AML-193 (cell line): Measurements from ENCODE around the gene MCC.

ENCODE experiments used
- DNase-seq, 2 experiments: peaks; one replicate each; lab custom pipeline; 2025; lab: John Stamatoyannopoulos, UW

MCC gene

DNA sequence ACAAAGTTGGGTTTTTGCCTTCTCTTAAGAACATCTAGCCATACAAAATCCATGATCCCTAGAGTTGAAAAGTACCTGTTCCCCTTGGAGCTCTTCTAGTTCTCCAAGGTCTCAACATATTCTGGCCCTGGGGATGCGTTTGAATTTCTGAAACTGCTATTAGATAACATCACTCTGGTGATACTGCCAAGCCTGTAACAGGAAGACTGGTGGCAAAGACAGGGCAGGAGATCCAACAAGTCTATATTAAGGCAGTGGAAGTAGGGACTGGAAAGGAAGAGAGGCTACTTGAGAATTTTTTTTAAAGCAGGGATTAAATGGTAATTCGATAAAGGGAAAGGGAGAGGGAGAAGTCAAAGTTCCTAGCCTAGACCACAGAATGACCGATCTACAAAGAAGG is 264.9 kb downstream of the MCC start:
- DNase-seq = no peak

DNA sequence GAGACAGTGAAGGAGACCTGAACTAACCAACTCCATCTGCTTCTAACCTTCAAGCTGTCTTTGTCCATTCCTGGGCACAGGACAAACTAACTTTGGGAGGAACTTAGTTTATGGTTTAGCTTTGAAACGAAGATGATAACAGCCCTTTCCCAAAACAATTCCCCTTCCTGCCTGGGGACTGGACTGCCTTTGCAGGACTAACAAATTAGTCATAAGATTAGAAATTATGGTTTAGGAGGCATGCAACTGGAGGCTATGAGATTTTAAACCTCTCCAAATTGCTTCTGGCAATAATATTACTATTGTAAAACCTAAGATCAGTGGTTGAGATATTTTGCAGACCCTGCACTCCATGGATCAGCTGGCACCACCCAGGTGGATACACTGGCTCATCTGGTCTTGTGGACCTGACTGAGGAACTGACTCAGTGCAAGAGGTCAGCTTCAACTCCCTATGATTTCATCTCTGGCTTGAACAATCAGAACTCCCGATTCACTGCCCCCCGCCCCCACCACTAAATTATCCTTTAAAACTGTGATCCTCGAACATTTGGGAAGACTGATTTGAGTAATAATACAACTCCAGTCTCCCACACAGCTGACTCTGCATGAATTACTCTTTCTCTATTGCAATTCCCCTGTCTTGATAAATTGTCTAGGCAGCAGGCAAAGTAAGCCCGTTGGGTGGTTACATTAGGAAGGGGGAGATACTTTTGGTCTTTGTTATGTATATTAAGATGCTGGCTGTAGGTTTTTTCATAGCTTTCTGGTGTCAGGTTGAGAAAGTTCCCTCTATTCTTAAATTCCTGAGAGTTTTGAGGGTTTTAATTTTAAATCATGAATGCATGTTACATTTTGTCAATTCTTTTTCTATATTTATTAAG is 266.7 kb downstream of the MCC start:
- DNase-seq = no peak

DNA sequence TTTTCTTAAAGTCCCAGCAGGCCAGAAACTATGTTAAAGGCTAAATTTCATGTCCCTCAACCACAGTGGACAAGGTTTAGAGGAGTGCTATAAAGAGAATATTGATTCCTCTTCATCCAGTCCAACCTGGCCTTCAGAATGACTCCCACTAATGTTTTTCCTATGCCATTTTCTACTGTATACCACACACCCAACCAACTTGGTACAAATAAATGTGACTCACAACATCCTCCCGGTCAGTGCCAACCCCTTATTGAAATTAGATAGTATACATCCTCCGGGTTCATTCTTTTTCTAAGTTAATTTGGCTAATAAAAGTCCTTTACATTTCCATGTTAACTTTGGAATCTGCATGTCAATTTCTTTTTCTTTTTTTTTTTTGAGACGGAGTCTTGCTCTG is 268.6 kb downstream of the MCC start:
- no peak for DNase-seq

DNA sequence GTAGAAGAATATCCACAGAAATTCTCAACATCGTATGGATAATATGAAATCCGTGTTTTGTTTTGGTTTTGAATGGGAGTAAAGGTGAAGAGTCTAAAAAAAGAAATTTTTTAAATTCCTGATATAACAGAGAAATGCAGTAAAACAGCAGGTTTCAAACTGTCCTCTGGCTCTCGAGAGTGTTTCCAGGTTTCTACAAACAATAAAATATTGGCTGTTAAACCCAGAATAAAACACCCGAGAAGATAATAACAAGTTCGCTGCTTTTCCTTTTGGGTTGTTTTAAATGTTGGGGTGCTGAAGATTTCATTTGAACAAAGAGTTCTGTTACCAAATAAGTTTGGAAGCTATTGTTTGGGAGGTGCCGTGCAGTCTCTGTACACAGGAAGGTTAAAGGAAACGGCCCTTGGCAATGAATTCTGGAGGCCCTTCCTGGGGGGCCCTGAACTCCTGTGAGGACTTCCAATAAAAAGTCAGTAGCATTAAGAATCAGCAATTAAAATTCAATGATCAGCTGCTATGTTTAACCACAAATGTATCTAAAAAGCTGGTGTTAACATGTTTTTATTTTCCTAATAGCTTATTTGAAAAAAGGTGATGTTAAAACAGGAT is 269.2 kb downstream of the MCC start:
- no peak for DNase-seq

DNA sequence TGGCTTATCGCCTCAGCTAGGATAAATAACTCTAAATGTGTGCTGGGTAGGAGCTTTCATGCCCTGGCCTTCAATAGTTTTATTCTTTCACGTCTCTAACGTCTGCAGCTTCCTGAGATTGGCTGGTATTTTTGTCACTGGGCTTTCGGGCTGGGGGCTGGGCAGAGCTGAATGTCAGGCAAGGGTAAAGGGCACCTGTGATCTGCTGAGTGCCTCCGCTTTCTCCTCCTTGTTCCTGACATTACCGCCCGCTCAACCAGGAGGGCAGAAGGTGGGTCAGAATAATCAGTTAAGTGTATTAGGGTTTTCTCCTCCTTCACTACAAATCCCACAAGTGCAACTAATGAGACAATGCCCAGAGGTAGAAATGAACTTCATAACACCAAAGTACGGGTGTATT is 270.1 kb downstream of the MCC start:
- no peak for DNase-seq

DNA sequence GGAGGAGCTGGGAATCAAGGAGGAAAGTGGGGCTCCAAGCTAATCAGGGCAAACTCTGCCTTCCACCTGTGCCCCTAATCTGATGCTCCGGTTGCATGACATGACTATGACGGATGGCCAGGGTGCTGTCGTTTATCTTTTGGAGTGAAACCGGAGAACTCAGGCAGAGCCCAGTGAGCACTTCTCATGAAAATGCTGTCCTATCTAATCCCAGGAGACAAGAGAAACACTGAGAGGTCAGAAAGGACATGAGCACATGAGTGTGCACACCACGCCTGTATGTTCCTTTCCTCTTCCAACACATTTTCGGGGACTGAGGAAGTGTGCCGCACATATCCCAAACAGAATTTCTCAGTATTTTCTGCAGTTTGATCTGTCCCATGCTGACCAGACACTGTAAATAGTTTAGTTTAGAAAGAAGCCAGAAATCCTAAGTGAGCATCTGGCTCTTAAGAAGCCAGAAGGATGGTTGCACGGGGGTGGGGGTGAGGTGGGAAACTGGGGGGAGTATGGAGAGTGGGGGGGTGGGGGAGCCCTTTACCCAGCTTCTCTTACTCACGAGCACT is 270.6 kb downstream of the MCC start:
- no peak for DNase-seq

DNA sequence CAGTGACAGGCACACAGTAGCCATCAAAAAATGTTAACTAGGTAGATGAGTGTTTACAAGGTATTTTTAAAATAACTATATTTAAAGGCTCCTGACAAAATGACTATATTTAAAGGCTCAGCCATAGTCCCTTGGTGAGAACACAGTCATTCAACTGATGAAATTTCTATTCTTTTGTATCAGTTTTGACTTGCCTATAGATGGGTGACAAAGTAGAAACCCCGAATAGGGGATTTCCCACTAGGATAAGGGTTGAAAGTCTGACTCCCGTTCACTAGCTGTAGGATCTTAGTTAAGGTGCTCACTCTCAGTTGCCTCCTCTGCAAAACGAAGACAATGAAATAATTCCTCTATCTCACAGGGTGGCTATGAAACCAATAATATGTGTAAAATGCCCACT is 271.7 kb downstream of the MCC start:
- no peak for DNase-seq

DNA sequence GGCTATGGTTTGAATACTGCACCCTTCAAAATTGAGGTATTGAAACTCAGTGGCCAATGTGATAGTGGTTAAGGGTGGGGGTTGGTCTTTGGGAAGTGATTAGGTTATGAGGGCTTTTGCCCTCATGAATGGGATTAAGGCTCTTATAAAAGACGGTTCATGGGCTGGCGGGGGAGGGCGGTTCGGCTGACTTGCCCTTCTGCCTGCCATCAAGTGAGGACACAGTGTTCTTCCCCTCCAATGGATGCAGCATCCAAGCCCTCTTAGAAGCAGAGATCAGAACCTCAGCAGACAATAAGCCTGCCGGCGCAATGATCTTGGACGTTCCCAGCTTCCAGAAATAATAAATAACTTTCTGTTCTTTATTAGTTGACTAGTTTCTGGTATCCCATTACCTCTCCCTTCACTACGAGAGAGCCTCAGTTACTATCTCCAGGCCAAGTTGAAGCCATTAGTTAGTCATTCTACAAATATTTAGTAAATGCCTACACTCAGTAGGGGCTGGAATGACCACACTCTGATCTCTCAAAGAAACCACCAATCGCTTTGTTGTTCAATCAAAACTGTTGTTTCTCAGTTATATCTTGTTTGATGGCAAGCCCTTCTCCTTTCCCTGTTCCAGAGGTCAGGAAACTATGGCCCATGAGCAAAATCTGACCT is 272.7 kb downstream of the MCC start:
- no peak for DNase-seq

DNA sequence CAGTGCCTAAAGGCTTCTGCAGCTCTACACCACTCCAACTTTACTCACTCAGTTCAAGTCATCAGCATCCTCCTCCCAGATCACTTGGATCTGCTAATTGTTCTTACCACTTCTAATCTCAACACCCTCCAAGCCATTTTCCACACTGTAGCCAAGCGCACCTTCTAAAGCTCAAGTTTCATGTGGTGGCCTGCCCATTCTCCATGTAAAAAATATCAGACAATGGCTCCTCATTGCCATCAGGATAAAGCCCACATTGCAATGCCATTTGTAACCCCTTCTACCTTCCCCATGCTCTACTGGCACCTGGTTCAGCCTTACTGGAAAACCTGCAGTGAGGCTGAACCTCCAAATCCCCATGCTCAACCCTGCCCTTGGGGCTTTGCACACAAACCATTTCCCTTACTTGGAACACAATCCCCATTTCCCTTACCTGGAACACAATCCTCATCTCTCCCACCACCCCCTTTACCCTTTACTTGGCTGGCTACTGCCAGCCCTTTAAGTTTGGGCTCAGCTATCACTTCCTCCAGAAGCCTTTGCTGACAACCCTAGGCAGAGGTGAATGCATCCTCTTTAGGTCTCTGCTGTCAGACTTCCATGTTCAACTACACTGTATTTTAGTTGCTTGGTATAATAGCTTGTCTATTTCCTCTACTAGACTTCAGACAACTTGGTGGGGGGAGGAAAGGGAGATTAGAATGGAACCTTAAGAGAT is 273.5 kb downstream of the MCC start:
- DNase-seq = no peak

DNA sequence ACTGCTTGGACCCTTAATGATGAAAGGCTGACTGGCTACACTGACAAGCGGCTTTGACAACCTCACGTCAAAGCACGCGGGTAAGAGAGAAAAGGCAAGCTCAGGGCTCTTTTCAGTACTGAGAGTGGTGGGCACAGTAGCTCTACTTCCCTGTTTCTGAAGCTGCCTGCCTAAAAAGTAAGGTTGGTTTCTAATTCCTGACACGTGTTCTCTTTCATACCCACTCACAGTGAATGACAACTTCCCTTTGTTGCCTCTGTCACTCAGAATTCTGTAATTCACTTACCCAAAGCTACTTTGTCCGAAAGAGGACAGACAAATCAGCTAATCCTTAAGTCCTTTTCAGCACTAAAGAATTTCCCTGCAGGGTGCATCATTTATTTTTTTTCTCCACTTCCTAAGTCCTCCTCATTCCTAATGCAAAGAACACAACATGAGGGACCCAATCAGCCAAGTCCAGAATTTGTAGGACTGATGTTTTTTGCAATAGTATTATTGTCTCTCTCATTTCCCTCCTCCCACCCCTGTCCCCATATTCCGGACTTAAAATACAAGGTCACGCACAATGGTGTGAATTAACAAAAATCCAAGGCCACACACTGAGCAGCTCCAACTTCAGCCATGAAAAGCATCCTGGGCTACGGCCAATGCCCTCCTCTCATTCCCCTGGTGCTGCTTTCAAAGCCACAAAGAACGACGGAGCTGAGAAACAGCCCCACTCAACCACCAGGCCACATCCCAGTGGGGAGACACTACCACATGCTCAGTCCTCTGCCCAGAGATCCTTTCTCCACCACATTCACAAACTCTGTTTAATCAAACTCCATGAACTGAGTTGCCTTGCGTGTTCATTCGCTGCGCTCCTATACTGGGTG is 274.5 kb downstream of the MCC start:
- no peak for DNase-seq

DNA sequence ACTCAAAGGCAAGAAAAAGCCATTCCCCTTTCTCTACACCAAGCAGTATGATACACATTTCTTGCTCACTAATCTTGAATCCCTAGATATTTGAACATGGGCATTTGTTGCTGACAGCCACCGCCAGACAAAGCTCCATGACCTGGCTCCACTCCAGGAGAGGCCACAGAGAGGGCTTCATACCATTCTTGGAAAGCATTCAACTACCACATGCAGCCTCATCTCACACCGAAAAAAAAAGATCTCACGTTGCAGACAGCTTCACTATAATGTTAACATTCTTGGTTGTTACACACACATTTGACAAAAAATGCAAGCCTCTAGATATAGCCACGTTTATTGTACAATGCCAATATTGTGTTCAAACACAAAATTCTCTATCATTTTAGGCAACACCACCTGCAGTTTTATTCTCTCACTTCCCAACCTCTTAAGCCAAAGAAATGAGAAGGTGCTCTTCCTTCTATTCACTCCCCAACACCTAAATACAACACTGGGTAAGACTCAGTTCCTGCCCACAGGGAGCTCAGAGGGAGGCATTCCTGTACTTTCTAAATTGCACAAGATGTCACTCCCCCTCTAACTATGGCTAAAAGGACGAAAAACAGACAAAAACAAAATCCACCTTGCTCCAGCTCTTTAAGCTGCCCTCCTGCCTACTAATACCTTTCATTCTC is 275.9 kb downstream of the MCC start:
- no peak for DNase-seq

DNA sequence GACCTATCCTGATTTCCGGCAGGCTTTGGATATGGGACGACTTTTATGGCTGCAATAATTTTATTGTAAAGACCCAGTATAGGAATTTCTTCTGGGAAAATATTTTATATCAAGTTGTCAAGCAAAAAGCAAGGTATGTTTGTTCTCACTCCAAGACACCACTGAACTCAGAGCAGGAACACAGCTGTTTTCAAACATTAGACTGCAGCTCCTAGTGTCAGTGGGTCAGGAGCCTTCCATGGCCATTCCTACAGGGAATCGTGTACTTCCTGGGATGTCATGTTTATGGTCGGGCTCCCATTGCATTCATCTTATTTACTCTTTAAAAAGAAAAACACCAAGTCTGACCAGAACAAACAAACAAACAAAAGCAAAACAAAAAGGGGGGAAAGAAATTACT is 278.8 kb downstream of the MCC start:
- no peak for DNase-seq

DNA sequence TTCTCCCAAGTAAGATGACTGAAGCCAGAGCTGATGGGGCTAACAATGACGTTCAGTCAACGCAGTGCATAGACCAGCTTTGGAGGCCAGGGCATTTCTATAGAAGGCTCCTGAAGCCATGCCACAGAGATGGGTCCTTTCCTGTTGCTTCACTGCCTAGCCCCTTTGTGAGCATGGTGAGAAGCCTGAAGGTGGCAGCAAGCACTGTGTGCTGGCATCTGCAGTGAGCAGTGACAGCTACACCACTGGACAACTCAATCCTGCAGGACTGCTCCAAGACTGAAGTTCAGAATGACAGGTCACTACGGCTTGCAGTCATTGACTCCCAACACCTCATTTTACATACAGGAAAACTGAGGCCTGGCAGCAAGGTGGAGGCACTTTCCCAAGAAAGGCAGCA is 282.4 kb downstream of the MCC start:
- no peak for DNase-seq

DNA sequence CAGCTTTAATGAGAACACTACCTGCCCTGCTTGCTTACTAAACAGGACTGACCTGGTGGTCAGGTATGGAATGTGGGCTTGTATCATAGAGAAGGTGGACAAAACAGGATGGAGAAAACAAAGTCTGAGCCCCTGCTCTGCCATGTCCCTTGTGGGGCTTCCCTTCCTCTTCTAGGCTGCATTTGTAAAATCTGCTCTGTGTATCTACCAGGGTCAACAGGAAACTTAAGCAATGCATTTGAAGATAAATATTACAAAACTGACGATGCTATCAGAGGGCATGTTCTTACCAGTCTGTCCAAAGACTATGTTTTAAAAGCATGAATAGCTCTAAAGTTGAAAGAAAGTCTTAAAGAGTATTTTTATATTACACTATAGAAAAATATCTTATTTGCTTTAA is 282.9 kb downstream of the MCC start:
- no peak for DNase-seq

DNA sequence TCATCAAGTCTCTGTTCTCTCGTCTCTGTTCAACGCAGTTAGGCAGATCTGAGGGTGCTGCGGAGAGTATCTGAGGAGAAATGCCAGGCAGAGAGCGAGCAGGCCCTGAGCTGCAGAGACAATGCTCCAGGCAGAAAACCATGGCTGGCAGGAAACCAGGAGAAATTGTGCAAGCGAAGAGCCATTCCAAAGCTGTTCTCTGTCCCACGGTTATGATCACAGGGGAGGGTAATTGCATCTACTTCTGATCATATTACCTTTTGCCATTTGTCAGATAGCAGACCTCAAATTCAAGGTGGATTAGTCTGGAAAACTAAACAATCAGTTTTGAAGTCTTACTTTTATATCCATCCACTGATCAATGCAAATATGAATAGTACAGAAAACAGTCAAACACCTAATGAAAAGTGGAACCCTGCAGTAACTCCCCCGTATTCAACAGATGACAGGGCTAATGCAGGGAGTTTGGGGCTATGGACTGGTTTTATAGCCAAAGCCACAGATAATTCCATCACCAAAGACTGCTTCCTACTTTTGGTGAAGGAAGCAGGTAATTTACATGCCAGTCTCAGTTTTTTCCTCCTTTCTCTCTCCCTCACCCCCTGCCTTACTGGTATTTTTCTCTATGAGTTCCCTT is 283.6 kb downstream of the MCC start:
- no peak for DNase-seq

DNA sequence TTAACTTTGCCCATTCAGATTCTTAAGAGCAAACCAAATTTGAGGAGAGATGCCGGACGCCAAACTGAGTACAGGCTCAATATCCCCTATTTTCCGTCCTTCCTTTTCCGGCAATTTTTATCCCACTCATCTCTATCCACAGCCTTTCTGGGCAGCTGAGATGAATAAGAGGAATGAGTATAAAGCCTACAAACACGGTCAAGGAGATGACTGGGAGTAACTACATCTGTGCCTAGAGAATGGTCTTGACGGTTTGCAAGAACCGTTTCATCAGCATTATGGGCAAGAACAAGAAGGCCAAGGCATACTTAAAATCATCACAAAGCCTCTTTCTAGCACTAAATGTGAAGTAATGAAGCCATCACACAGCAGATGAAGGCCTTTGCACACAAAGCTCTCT is 284.3 kb downstream of the MCC start:
- DNase-seq = no peak

DNA sequence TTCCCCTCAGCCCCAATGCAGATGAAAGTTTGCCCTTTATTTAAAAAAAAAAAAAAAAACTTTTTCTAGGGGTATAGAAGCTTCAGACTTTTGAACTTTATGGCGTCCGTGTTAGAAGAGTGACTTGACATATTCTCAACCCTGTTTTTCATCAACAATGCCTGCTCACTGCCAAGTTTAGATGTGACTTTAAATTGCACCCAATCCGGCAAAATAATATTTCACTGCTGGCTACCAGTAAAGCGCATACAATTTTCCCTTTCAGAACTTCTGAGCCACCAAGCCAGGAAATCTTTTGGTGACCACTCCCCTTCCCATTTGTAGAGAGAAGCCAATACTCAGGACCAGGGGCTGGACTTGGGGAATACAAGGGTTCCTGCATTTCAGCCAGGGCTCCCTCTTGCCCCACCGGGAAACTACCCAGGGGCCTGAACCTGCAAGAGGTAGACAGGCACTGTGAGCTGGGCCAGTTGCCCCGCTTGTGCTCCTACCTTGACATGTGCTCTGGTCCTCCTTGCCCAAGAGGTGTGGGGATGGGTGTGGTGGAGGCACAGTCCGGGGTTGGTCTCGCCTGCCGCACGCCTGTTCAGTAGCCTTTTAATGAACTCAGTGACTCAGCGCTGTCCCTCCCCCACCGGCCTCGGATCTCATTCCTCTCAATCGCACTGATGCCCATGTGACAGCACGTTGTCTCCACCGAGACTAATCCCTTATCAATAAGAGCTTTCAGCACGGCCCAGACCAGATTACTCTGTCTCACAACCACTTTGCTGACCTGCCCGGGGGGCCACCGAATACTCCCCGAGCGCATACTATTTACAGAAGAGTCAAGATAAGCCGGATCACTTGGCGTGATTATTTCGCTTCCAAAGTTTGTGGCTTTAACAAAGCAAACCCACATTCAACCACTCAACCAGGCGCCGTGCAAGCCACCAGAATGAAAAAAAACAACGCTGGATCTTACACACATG is 285.2 kb downstream of the MCC start:
- DNase-seq = no peak

DNA sequence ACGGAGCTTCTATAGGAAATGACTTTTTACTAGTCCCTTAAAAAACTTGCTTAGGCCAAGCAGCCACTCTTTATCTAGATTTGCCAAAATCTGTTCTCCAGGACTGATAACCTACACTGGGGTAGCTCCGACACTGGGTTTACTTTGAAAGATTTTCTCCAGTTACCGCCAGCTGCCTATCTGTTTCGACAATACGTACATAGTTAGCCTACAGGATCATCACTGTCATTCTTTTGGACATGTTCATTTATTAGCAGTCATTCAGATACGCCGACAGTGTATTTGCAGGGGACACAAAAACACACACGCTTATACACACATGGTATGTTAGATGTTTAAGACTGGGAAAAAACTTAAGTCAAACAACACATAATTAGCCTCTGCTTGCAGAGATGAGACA is 286.0 kb downstream of the MCC start:
- DNase-seq = no peak

DNA sequence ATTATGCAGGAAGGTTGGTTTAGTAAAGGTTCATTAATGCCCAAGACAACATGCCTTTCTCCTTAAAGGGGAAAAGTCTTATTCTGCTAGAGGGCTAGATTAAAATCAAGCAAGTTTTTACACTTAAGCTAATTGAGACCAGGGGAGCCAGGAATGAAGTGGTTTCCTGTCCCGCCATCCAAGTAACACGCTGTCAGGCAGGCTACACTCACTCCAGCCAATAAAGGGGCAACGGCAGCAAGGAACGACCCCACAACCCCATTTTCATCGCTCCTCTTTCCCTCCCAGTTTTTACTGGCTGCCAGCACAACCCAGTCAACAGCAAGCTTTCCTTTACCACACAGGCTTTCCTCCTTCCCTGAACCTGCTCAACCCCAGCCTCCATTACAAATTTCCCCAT is 286.5 kb downstream of the MCC start:
- DNase-seq = no peak
